GM12878 (cell line): ENCODE results near the gene DENND1C. TPM values are rescaled to one million over a fixed set of nuclear protein-coding genes. Genes with fewer than 3 reads are reported as not detected.

Source experiments
- ATAC-seq: fragments of 200-7000 bp; cut with Tn5 transposase; 3 replicates; pipeline ENCODE4 v1.9.1; 2020; ENCODE audit warnings: mild to moderate bottlenecking, moderate library complexity
- BruUV-seq: library from RNA; stranded (reverse); fragments of 400-500 nt; replicated peaks from 2 replicates; lab custom pipeline; 2021; lab: Mats Ljungman, UMichigan
- CTCF ChIA-PET: fragments of 300-600 bp; sonication (Branson Sonifier 250); formaldehyde crosslinking; extraction: SDS; loops from one replicate; lab custom pipeline; 2021; ENCODE audit warnings: inconsistent platforms; lab: Yijun Ruan, JAX
- POLR2A ChIA-PET: fragments of 350-600 bp; formaldehyde crosslinking; extraction: SDS; loops from one replicate; lab custom pipeline; 2021; ENCODE audit warnings: inconsistent platforms; lab: Charles Lee
- RAD21 ChIA-PET: fragments of 300-600 bp; sonication (Branson Sonifier 250); formaldehyde crosslinking; loops from one replicate; lab custom pipeline; 2023; ENCODE audit warnings: antibody characterized with exemption; ENCODE audit not compliant: unreplicated experiment; lab: Charles Lee
- SMC1A ChIA-PET: fragments of 300-600 bp; sonication (Branson Sonifier 250); formaldehyde crosslinking; loops from one replicate; lab custom pipeline; 2023; ENCODE audit not compliant: unreplicated experiment, uncharacterized antibody; lab: Charles Lee
- DNase-seq: peaks from one replicate; pipeline ENCODE4 v3.0.0-alpha.2; 2011; ENCODE audit warnings: low read depth, low spot score
- FAIRE-seq: peaks from 3 replicates; lab custom pipeline; 2011; peaks lifted over from hg19 to GRCh38; lab: Jason Lieb, UNC
- H2AFZ ChIP-seq: 2 replicates; pipeline ENCODE4 v1.6.0; 2011; ENCODE audit warnings: low read depth, low read length, control low read depth; ENCODE audit not compliant: control insufficient read depth
- H3K27ac ChIP-seq: 2 replicates; pipeline ENCODE4 v1.5.1; 2011; ENCODE audit warnings: control low read depth; ENCODE audit not compliant: control insufficient read depth, insufficient read depth
- H3K27me3 ChIP-seq, 2 experiments: replicated peaks in 1 of 2; 2 replicates each; pipeline versions ENCODE4 v1.6.0 to v1.6.1; 2011; ENCODE audit warnings: low read length in 1 of 2; ENCODE audit not compliant: control insufficient read depth in 2 of 2, insufficient read depth in 2 of 2
- H3K36me3 ChIP-seq, 2 experiments: 2 replicates each; pipeline ENCODE4 v1.5.1; 2011; ENCODE audit warnings: low read length in 1 of 2; ENCODE audit not compliant: control insufficient read depth in 2 of 2, insufficient read depth in 2 of 2
- H3K4me1 ChIP-seq: 2 replicates; pipeline ENCODE4 v1.6.1; 2011; ENCODE audit warnings: mild to moderate bottlenecking, low read length, moderate library complexity, mixed read lengths; ENCODE audit not compliant: control insufficient read depth, insufficient read depth
- H3K4me2 ChIP-seq: 2 replicates; pipeline ENCODE4 v1.6.0; 2011; ENCODE audit warnings: control low read depth; ENCODE audit not compliant: control insufficient read depth, insufficient read depth
- H3K4me3 ChIP-seq: fragments of 200-600 bp; sonication (generic); 2 replicates; pipeline ENCODE4 v1.5.1; 2016
- H3K79me2 ChIP-seq: 2 replicates; pipeline ENCODE4 v1.6.0; 2011; ENCODE audit warnings: low read length; ENCODE audit not compliant: control insufficient read depth, insufficient read depth
- H3K9ac ChIP-seq: 2 replicates; pipeline ENCODE4 v1.8.0; 2011; ENCODE audit warnings: low read length, control low read depth, mixed read lengths; ENCODE audit not compliant: control insufficient read depth, insufficient read depth
- H3K9me3 ChIP-seq: replicated peaks from 3 replicates; pipeline ENCODE4 v1.5.1; 2011; ENCODE audit warnings: mild to moderate bottlenecking, low read length; ENCODE audit not compliant: control insufficient read depth, insufficient read depth
- H4K20me1 ChIP-seq: 2 replicates; pipeline ENCODE4 v1.6.0; 2011; ENCODE audit not compliant: control insufficient read depth, insufficient read depth
- CBX3 ChIP-seq: fragments of 200-600 bp; sonication (generic); IDR thresholded peaks from 2 replicates; pipeline ENCODE4 v1.6.1; 2016; ENCODE audit warnings: low read depth, borderline replicate concordance
- FOS ChIP-seq: IDR thresholded peaks from 3 replicates; pipeline ENCODE4 v1.6.1; 2011; ENCODE audit warnings: borderline replicate concordance; ENCODE audit not compliant: insufficient read length; ENCODE audit errors: extremely low read depth
- IKZF1 ChIP-seq: fragments of 450-650 bp; conservative IDR thresholded peaks from 2 replicates; pipeline ENCODE4 v1.6.1; 2017; ENCODE audit warnings: antibody characterized with exemption, mild to moderate bottlenecking
- JUND ChIP-seq: IDR thresholded peaks from 2 replicates; pipeline ENCODE4 v1.6.1; 2012; ENCODE audit warnings: low read depth, mild to moderate bottlenecking, low read length, improper control_type of control experiment, moderate library complexity
- RAD51 ChIP-seq: fragments of 450-650 bp; IDR thresholded peaks from 2 replicates; pipeline ENCODE4 v1.6.1; 2016; ENCODE audit warnings: moderate library complexity, mild to moderate bottlenecking, inconsistent platforms
- RELB ChIP-seq: fragments of 450-650 bp; IDR thresholded peaks from 2 replicates; pipeline ENCODE4 v1.6.1; 2017; ENCODE audit warnings: low read depth, mild to moderate bottlenecking, moderate library complexity
- USF1 ChIP-seq: IDR thresholded peaks from 2 replicates; pipeline ENCODE4 v1.6.1; 2011; ENCODE audit warnings: borderline replicate concordance, low read depth, mild to moderate bottlenecking, moderate library complexity, mixed read lengths, low read length; ENCODE audit not compliant: insufficient read depth; ENCODE audit errors: extremely low read length
- USF2 ChIP-seq: IDR thresholded peaks from 2 replicates; pipeline ENCODE4 v1.6.1; 2011; ENCODE audit warnings: low read depth, low read length, improper control_type of control experiment, borderline replicate concordance
- YY1 ChIP-seq: IDR thresholded peaks from 2 replicates; pipeline ENCODE4 v1.6.1; 2011; ENCODE audit warnings: low read depth, mild to moderate bottlenecking, low read length
- ZNF24 ChIP-seq: fragments of 450-650 bp; IDR thresholded peaks from 2 replicates; pipeline ENCODE4 v1.6.1; 2017; ENCODE audit warnings: antibody characterized with exemption, mild to moderate bottlenecking
- ZSCAN29 ChIP-seq: fragments of 450-650 bp; IDR thresholded peaks from 2 replicates; pipeline ENCODE4 v1.6.1; 2017; ENCODE audit warnings: mild to moderate bottlenecking, moderate library complexity
- WGBS: methylation state at CpG from one replicate; pipeline ENCODE4 v1.1.6; 2016; ENCODE audit warnings: low lambda C conversion rate; ENCODE audit not compliant: insufficient replicate concordance, insufficient coverage; ENCODE audit errors: missing lambda C conversion rate; 5-methylcytosine and 5-hydroxymethylcytosine counted together
- in situ Hi-C: fragments of 300-500 bp; cut with MboI; formaldehyde crosslinking; loops from 9 replicates; pipeline ENCODE4 v1.14.3; 2018; ENCODE audit warnings: mixed read lengths
- intact Hi-C: fragments of 100-400 bp; cut with micrococcal nuclease; formaldehyde crosslinking; loops from one replicate; pipeline ENCODE4 v1.14.2; 2022; ENCODE audit not compliant: unreplicated experiment
- polyA plus RNA-seq, 11 experiments: library from polyadenylated mRNA; depleted of rRNA in 4 of 11; unstranded in 6 of 11; stranded (reverse) in 5 of 11; fragments of >200 nt; fragmentation: Nextera tagmentation in 4 of 11; fragmentation: Illumina TruSeq in 1 of 11; extraction: Ambion mirVana in 4 of 11; extraction: Trizol in 1 of 11; gene quantifications; 1 replicate in 1 of 11; 2 replicates in 10 of 11; pipeline versions ENCODE4 v1.2.1 to v1.2.3, GENCODE V29; 2011 to 2016; ENCODE audit warnings: inconsistent platforms in 2 of 11, missing spikeins in 2 of 11, low read depth in 1 of 11
- total RNA-seq, 4 experiments: library from RNA; depleted of rRNA in 3 of 4; stranded (reverse); fragments of >200 nt in 3 of 4; fragmentation: Illumina TruSeq in 1 of 4; extraction: Trizol in 1 of 4; gene quantifications; 2 replicates each; pipeline versions ENCODE4 v1.2.1 to v1.2.3, GENCODE V29; 2013 to 2021

Gene DENND1C
- total and polyA plus RNA-seq, 10 of the 15 experiments (the other 5 are each of a cell fraction or from before 2014, with no cell fraction given) = 2.4 to 54.3 (median 32.7) TPM

GRCh38 chr19:6467384-6467783 lies 14.2 kb downstream of the DENND1C start:
- CTCF ChIA-PET = interaction anchor here (0.6 to 1.4 kb wide), 2 partner anchors 14 to 119 kb away, joined by 4 to 5 read pairs; partner anchors contain the start of gene DENND1C

More at GRCh38 chr19:6467384-6467783, 14.2 kb downstream of the DENND1C start:
- H3K4me2 ChIP-seq = no peak overlapping the region
- no peak overlapping the region for H2AFZ ChIP-seq
- H3K9ac ChIP-seq = no peak overlapping the region
- TF ChIP-seq USF1 (no peak), ZSCAN29 (no peak), YY1 (no peak), RAD51 (no peak), FOS (no peak), USF2 (no peak), IKZF1 (0 out of 2 replicates have a peak, but pooled peaks have one; percentile 9), RELB (peak; percentile 17; the same call in 1 of the 2 replicates), JUND (no peak), ZNF24 (no peak), CBX3 (no peak)
- FAIRE-seq (no peak), DNase-seq (no peak), ATAC-seq (peak; percentile 57)
- H3K4me3 ChIP-seq = no peak overlapping the region
- 42% methylated on average over 8 of the region's 8 CpGs for WGBS
- H3K27ac ChIP-seq = no peak overlapping the region
- in situ Hi-C loops (no loop called here), intact Hi-C loops (no loop called here)
- H4K20me1 ChIP-seq = no peaks in the 10 kb centered on the region
- no peaks in the 10 kb centered on the region for H3K79me2 ChIP-seq
- ChIA-PET SMC1A (no interaction called here), POLR2A (interaction anchor here (1.0 to 1.1 kb wide), 3 partner anchors 11 to 14 kb away, joined by 3 to 7 read pairs (median 4); partner anchors contain the start of gene DENND1C), RAD21 (interaction anchor here (1.7 kb wide), 1 partner anchor 14 kb away, joined by 8 read pairs; the partner anchor contains the start of gene DENND1C)
- no peaks in the 10 kb centered on the region for H3K27me3 ChIP-seq
- TSS peak; percentile 95 for BruUV-seq
- no peaks in the 10 kb centered on the region for H3K4me1 ChIP-seq
- H3K36me3 ChIP-seq = no peaks in the 10 kb centered on the region; a peak in 2 of 4 replicates
- H3K9me3 ChIP-seq = no peaks in the 10 kb centered on the region
